Neural progenitor cell (in vitro differentiated cells): ENCODE data around the gene CADM1. TPM values are rescaled to one million over a fixed set of nuclear protein-coding genes. Genes with fewer than 3 reads are reported as not detected.

Experiments
- DNase-seq: peaks from one replicate; pipeline ENCODE4 v3.0.0-alpha.2; 2016; ENCODE audit warnings: low spot score
- H2AFZ ChIP-seq: fragments of 200-600 bp; sonication (generic); replicated peaks from 2 replicates; pipeline ENCODE4 v1.6.1; 2016; ENCODE audit warnings: antibody characterized with exemption
- H3F3A ChIP-seq: fragments of 200-600 bp; sonication (generic); 2 replicates; pipeline ENCODE4 v1.6.1; 2016; ENCODE audit warnings: antibody characterized with exemption, low read depth
- H3K27ac ChIP-seq: fragments of 200-600 bp; sonication (generic); 2 replicates; pipeline ENCODE4 v1.5.1; 2016; ENCODE audit warnings: mild to moderate bottlenecking
- H3K27me3 ChIP-seq: fragments of 200-600 bp; sonication (generic); 2 replicates; pipeline ENCODE4 v1.6.1; 2016; ENCODE audit warnings: mild to moderate bottlenecking, moderate library complexity
- H3K36me3 ChIP-seq: fragments of 200-600 bp; sonication (generic); 2 replicates; pipeline ENCODE4 v1.5.1; 2016
- H3K4me1 ChIP-seq: fragments of 200-600 bp; sonication (generic); 2 replicates; pipeline ENCODE4 v1.6.1; 2016; ENCODE audit warnings: mixed run types
- H3K4me2 ChIP-seq: fragments of 200-600 bp; sonication (generic); 2 replicates; pipeline ENCODE4 v1.6.1; 2016
- H3K4me3 ChIP-seq: fragments of 200-600 bp; sonication (generic); 2 replicates; pipeline ENCODE4 v1.5.1; 2016
- H3K79me2 ChIP-seq: fragments of 200-600 bp; sonication (generic); 2 replicates; pipeline ENCODE4 v1.6.1; 2016; ENCODE audit warnings: low read depth
- H3K9ac ChIP-seq: fragments of 200-600 bp; sonication (generic); 2 replicates; pipeline ENCODE4 v1.6.1; 2016
- H3K9me3 ChIP-seq: fragments of 200-600 bp; sonication (generic); 2 replicates; pipeline ENCODE4 v1.5.1; 2016; ENCODE audit warnings: low read depth
- H4K20me1 ChIP-seq: fragments of 200-600 bp; sonication (generic); 2 replicates; pipeline ENCODE4 v1.6.1; 2016; ENCODE audit warnings: low read depth
- H3K27ac Mint-ChIP-seq: 3 replicates; pipeline ENCODE4 v1.8.0; 2021; ENCODE audit warnings: mixed read lengths
- H3K27me3 Mint-ChIP-seq: 2 replicates; pipeline ENCODE4 v1.8.0; 2022; ENCODE audit warnings: low read depth, mild to moderate bottlenecking, inconsistent platforms, moderate library complexity, mixed read lengths; ENCODE audit not compliant: insufficient read depth
- H3K36me3 Mint-ChIP-seq: 3 replicates; pipeline ENCODE4 v1.8.0; 2021; ENCODE audit warnings: mixed read lengths
- H3K4me1 Mint-ChIP-seq: 3 replicates; pipeline ENCODE4 v1.8.0; 2021; ENCODE audit warnings: mixed read lengths
- H3K4me3 Mint-ChIP-seq: 3 replicates; pipeline ENCODE4 v1.8.0; 2021; ENCODE audit warnings: mild to moderate bottlenecking, moderate library complexity, mixed read lengths
- H3K9me3 Mint-ChIP-seq: 3 replicates; pipeline ENCODE4 v1.8.0; 2020; ENCODE audit warnings: mixed read lengths
- EZH2 ChIP-seq: fragments of 200-600 bp; sonication (generic); IDR thresholded peaks from 2 replicates; pipeline ENCODE4 v1.6.1; 2017; ENCODE audit warnings: antibody characterized with exemption, mild to moderate bottlenecking, moderate library complexity
- EZH2phosphoT487 ChIP-seq: fragments of 200-600 bp; sonication (generic); IDR thresholded peaks from 2 replicates; pipeline ENCODE4 v1.6.1; 2017; ENCODE audit warnings: antibody characterized with exemption
- total RNA-seq: library from RNA; depleted of rRNA; stranded (reverse); fragments of >200 nt; gene quantifications from 2 replicates; pipeline ENCODE4 v1.2.3, GENCODE V29; 2015; ENCODE audit warnings: low replicate concordance
- TF ChIP-seq, protein P1 (sequence below): fragments of 200-600 bp; sonication (generic); IDR thresholded peaks from 2 replicates; pipeline ENCODE4 v1.5.1; 2017; ENCODE audit warnings: antibody characterized with exemption, mild to moderate bottlenecking

The CADM1 gene
- total RNA-seq, 1 donor from 2014 or later = 123 TPM

- no peak overlapping the region for H3K4me3 ChIP-seq
- H3K9ac ChIP-seq = no peak overlapping the region
- H4K20me1 ChIP-seq = no peaks in the 10 kb centered on the region
- Mint-ChIP-seq H3K27ac (peak overlapping the region; percentile 79), H3K9me3 (no peaks in the 10 kb centered on the region), H3K4me3 (no peak overlapping the region), H3K27me3 (peaks cover 8% of the 10 kb centered on the region), H3K4me1 (peaks cover 14% of the 10 kb centered on the region), H3K36me3 (no peaks in the 10 kb centered on the region)
- H3K36me3 ChIP-seq = no peaks in the 10 kb centered on the region
- H3K79me2 ChIP-seq = no peaks in the 10 kb centered on the region
- H3K27ac ChIP-seq = no peak overlapping the region
- DNase-seq = no peak
- H3K9me3 ChIP-seq = no peaks in the 10 kb centered on the region
- H3K4me2 ChIP-seq = no peak overlapping the region
- no peaks in the 10 kb centered on the region for H3K27me3 ChIP-seq
- H3K4me1 ChIP-seq = peaks cover 29% of the 10 kb centered on the region
- no peak overlapping the region for H2AFZ ChIP-seq
- TF ChIP-seq EZH2 (no peak), EZH2phosphoT487 (no peak)
- H3F3A ChIP-seq = peaks cover 16% of the 10 kb centered on the region
These were observed 46.3 kb upstream of the CADM1 start for GRCh38 chr11:115550291-115551059.

DNA sequence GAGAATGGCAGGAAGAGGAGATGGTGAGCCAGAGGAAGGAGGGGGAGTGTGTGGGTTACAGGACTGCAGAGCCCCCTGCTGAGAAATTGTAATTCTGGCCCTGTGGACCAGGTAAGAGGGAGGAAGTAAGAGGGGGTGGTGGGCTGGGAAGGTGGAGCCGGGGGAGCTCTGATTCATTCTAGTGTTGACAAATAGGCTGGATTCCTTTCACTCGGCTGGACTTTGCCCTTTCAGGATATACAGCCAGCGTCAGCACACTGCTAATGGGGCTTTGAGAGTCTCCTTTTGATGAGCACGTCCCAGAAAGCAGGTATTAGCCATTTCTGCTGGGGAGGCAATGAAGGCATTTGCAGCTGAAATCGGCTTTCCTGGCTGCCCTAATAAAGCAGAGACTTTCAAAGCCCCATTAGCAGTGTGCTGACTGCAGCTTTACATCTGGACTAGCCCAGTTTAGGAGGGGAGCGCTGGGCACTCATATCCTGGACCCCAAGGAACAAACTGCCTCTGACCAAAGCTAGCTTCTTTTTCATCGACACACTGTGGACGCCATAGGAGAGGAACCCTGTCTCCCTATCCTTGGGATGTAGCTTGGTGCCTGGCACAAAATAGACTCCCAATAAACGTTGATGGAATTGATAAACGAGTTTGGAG lies 44.8 kb upstream of the CADM1 start:
- Histone ChIP-seq H3K4me1 (peaks cover 41% of the 10 kb centered on the region), H3K27ac (peak overlapping the region; percentile 30), H2AFZ (no peak overlapping the region), H3K9me3 (no peaks in the 10 kb centered on the region), H3K9ac (no peak overlapping the region), H4K20me1 (no peaks in the 10 kb centered on the region), H3K79me2 (no peaks in the 10 kb centered on the region), H3K27me3 (no peaks in the 10 kb centered on the region), H3K4me2 (peak overlapping the region; percentile 41), H3F3A (peaks cover 20% of the 10 kb centered on the region), H3K36me3 (no peaks in the 10 kb centered on the region), H3K4me3 (no peak overlapping the region)
- Mint-ChIP-seq H3K4me3 (no peak overlapping the region), H3K9me3 (no peaks in the 10 kb centered on the region), H3K4me1 (peaks cover 13% of the 10 kb centered on the region), H3K36me3 (no peaks in the 10 kb centered on the region), H3K27me3 (peaks cover 10% of the 10 kb centered on the region), H3K27ac (no peak overlapping the region)
- peak; percentile 79 for DNase-seq
- no peak for TF ChIP-seq EZH2phosphoT487

GRCh38 chr11:115545581-115546210 lies 41.5 kb upstream of the CADM1 start:
- no peak overlapping the region for H3K4me3 Mint-ChIP-seq
- no peak overlapping the region for H3K4me2 ChIP-seq
- H3K27me3 Mint-ChIP-seq = peaks cover 10% of the 10 kb centered on the region
- H3K4me3 ChIP-seq = no peak overlapping the region
- H3K36me3 Mint-ChIP-seq = no peaks in the 10 kb centered on the region
- peaks cover 23% of the 10 kb centered on the region for H3F3A ChIP-seq
- no peak overlapping the region for H3K27ac ChIP-seq
- no peaks in the 10 kb centered on the region for H3K9me3 Mint-ChIP-seq
- no peak for TF ChIP-seq EZH2
- TF ChIP-seq, protein P1, sequence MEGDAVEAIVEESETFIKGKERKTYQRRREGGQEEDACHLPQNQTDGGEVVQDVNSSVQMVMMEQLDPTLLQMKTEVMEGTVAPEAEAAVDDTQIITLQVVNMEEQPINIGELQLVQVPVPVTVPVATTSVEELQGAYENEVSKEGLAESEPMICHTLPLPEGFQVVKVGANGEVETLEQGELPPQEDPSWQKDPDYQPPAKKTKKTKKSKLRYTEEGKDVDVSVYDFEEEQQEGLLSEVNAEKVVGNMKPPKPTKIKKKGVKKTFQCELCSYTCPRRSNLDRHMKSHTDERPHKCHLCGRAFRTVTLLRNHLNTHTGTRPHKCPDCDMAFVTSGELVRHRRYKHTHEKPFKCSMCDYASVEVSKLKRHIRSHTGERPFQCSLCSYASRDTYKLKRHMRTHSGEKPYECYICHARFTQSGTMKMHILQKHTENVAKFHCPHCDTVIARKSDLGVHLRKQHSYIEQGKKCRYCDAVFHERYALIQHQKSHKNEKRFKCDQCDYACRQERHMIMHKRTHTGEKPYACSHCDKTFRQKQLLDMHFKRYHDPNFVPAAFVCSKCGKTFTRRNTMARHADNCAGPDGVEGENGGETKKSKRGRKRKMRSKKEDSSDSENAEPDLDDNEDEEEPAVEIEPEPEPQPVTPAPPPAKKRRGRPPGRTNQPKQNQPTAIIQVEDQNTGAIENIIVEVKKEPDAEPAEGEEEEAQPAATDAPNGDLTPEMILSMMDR = no peak
- H3K79me2 ChIP-seq = no peaks in the 10 kb centered on the region
- H3K36me3 ChIP-seq = no peaks in the 10 kb centered on the region
- no peak overlapping the region for H2AFZ ChIP-seq
- H3K27me3 ChIP-seq = no peaks in the 10 kb centered on the region
- peaks cover 36% of the 10 kb centered on the region for H3K4me1 ChIP-seq
- H3K27ac Mint-ChIP-seq = no peak overlapping the region
- H4K20me1 ChIP-seq = no peaks in the 10 kb centered on the region
- peaks cover 5% of the 10 kb centered on the region for H3K4me1 Mint-ChIP-seq
- no peak overlapping the region for H3K9ac ChIP-seq
- DNase-seq = no peak
- H3K9me3 ChIP-seq = no peaks in the 10 kb centered on the region

DNA sequence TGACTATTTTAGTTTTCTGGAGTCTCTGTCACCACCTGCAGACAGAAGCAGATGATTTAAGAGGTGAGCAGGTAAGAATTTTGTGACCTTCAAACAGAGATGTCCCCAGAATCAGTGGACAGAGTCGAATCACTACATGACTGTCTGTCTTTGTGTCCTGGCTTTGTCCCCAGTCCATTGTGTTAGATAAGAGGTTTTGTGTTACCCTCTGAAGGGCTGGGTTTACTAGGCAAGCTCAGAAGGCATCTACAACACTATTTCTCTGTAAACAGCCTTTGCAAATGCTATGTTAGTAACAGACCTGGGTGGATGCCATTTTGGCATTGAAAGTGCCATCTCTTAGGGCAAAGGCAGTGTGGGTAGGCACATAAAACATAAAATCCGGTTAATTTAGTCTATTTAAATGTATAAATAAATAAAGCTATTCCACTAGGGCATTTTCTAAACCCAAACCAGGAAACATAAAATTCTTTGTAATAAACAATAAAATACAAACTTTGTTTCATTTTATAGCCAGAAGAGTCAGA lies 40.3 kb upstream of the CADM1 start:
- DNase-seq = peak; percentile 61
- Histone ChIP-seq H4K20me1 (no peaks in the 10 kb centered on the region), H3K4me1 (peaks cover 31% of the 10 kb centered on the region), H3K9me3 (no peaks in the 10 kb centered on the region), H3K27me3 (no peaks in the 10 kb centered on the region), H3K4me2 (peak overlapping the region; percentile 56), H3F3A (peaks cover 21% of the 10 kb centered on the region), H3K79me2 (no peaks in the 10 kb centered on the region), H3K9ac (no peak overlapping the region), H3K4me3 (no peak overlapping the region), H3K27ac (no peak overlapping the region), H3K36me3 (no peaks in the 10 kb centered on the region), H2AFZ (no peak overlapping the region)
- Mint-ChIP-seq H3K4me3 (no peak overlapping the region), H3K9me3 (no peaks in the 10 kb centered on the region), H3K27ac (no peak overlapping the region), H3K4me1 (peaks cover 5% of the 10 kb centered on the region), H3K36me3 (no peaks in the 10 kb centered on the region), H3K27me3 (peaks cover 6% of the 10 kb centered on the region)
- TF ChIP-seq EZH2phosphoT487 (no peak), EZH2 (no peak)
- TF ChIP-seq, protein P1 = no peak
